Ectodermal cell (in vitro differentiated cells): ENCODE results near the gene REG4.
"Not testable (repeated sequence)": the region's sequence is repeated elsewhere in the genome, so short reads cannot be mapped to it uniquely, and the experiment has no call there.

Source experiments
- H3K27ac ChIP-seq: 2 replicates; pipeline ENCODE4 v1.7.0; 2013; ENCODE audit warnings: mild to moderate bottlenecking, low read depth, low read length; ENCODE audit not compliant: insufficient read depth, poor library complexity, severe bottlenecking
- H3K27me3 ChIP-seq: 2 replicates; pipeline ENCODE4 v1.7.0; 2013; ENCODE audit warnings: mild to moderate bottlenecking, low read length; ENCODE audit not compliant: insufficient read depth, control insufficient read depth, poor library complexity, severe bottlenecking
- H3K36me3 ChIP-seq: one replicate; pipeline ENCODE4 v1.7.0; 2013; ENCODE audit warnings: low read length; ENCODE audit not compliant: control insufficient read depth, insufficient read depth
- H3K4me1 ChIP-seq: one replicate; pipeline ENCODE4 v1.7.0; 2013; ENCODE audit warnings: low read length; ENCODE audit not compliant: control insufficient read depth, insufficient read depth
- H3K4me3 ChIP-seq: 2 replicates; pipeline ENCODE4 v1.7.0; 2013; ENCODE audit warnings: low read depth, low read length, control low read depth; ENCODE audit not compliant: insufficient read depth
- H3K9me3 ChIP-seq: 2 replicates; pipeline ENCODE4 v1.7.0; 2013; ENCODE audit warnings: mild to moderate bottlenecking, low read length, moderate library complexity; ENCODE audit not compliant: control insufficient read depth
- WGBS, 2 experiments: methylation state at CpG; one replicate each; pipeline ENCODE4 v1.1.7; 2013; ENCODE audit warnings: missing lambda C conversion rate in 2 of 2; 5-methylcytosine and 5-hydroxymethylcytosine counted together

REG4 gene

DNA sequence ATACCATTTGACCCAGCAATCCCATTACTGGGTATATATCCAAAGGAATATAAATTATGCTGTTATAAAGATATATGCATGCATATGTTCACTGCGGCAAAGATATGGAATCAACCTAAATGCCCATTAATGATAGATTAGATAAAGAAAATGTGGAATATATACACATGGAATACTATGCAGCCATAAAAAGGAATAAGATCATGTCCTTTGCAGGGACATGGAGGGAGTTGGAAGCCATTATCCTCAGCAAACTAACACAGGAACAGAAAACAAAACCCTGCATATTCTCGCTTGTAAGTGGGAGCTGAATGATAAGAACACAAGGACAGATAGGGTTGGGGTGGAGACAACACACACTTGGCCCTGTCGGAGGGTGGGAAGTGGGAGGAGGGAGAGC is 19.8 kb upstream of the REG4 start:
- no peaks in the 10 kb centered on the region for H3K36me3 ChIP-seq
- no peaks in the 10 kb centered on the region for H3K27me3 ChIP-seq
- no peaks in the 10 kb centered on the region for H3K4me1 ChIP-seq
- H3K9me3 ChIP-seq: no peaks in the 10 kb centered on the region
- no peak overlapping the region for H3K27ac ChIP-seq
- 94% methylated on average over 2 of the region's 3 CpGs for WGBS, 2 experiments
- H3K4me3 ChIP-seq: no peak overlapping the region

- Histone ChIP-seq H3K4me3 (no peak overlapping the region), H3K27ac (no peak overlapping the region), H3K36me3 (no peaks in the 10 kb centered on the region), H3K27me3 (no peaks in the 10 kb centered on the region), H3K4me1 (no peaks in the 10 kb centered on the region), H3K9me3 (no peaks in the 10 kb centered on the region)
- WGBS, 2 experiments: 78 to 83% methylated on average over 4 of the region's 4 CpGs
These were observed 18.4 kb upstream of the REG4 start for GRCh38 chr1:119829625-119830024.

DNA sequence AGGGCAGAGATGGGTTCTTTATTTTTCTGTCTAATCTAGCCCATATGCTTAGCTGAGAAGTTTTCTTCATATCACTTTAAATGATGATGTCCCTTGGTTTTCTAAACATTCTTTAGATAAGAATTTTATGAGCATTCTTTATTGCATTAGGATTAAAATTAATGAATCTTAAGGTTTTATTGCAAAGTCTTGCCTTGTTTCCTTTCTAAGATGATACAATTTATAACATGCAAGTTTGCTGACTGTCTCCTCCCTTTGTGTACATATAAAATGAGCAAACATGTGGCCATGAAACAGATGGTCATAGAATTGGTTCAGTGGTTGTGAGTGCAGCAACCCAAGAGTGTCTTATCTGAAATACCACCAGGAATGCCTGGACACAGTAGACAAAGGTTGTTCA is 17.7 kb upstream of the REG4 start:
- not testable (repeated sequence) for H3K9me3 ChIP-seq, H3K27ac ChIP-seq, H3K4me3 ChIP-seq, H3K36me3 ChIP-seq, H3K27me3 ChIP-seq, H3K4me1 ChIP-seq

DNA sequence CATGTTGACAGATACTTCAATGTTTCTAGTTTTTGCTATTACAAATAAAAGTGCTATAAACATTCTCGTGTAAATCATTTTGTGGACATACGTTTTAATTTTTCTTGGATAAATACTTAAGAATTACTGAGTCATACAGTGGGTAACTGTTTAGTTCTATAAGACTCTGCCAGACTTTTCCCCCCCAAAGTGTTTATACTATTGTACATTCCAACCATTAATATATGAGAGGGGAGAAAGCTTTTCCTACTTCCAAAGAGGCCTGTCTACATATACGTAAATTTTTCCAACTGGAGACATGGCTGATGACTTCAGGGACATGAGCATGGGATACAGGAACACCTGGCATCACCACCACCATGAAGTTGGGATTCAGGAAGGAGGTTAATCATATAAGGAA is 17.0 kb upstream of the REG4 start:
- WGBS, 2 experiments: 83 to 94% methylated on average over 1 to 3 of the region's 3 CpGs

GRCh38 chr1:119827010-119827409 is 15.8 kb upstream of the REG4 start:
- 86 to 90% methylated on average over 1 of the region's 1 CpG for WGBS, 2 experiments
- no peak overlapping the region for H3K4me3 ChIP-seq
- no peak overlapping the region for H3K27ac ChIP-seq
- H3K36me3 ChIP-seq: no peaks in the 10 kb centered on the region
- no peaks in the 10 kb centered on the region for H3K27me3 ChIP-seq
- H3K9me3 ChIP-seq: no peaks in the 10 kb centered on the region
- H3K4me1 ChIP-seq: no peaks in the 10 kb centered on the region

More for the DNA sequence above, 17.0 kb upstream of the REG4 start:
- Histone ChIP-seq H3K4me3 (no peak overlapping the region), H3K36me3 (no peaks in the 10 kb centered on the region), H3K27ac (no peak overlapping the region), H3K27me3 (no peaks in the 10 kb centered on the region), H3K4me1 (no peaks in the 10 kb centered on the region), H3K9me3 (no peaks in the 10 kb centered on the region)

DNA sequence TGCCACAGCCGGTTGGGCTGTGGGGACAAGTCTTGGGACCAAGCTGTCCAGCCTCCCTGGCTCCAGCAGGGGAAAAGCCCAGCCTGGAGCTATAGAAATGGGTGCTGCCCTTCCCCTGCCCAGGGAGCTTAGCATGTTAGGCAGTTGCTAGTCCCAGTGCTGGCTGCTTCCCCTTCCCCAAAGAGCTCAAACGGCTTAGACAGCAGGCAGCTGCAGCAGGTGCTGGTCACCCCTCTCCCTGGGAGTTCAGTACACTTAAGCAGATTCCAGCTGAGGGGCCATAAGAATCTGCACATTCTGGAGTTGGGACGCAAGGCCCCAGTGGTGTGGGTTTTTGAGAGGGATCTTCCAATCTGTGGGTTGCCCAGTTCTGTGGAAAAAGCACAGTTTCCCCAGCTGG is 11.1 kb upstream of the REG4 start:
- Histone ChIP-seq H3K4me1 (no peaks in the 10 kb centered on the region), H3K9me3 (no peaks in the 10 kb centered on the region), H3K36me3 (no peaks in the 10 kb centered on the region), H3K27me3 (no peaks in the 10 kb centered on the region), H3K27ac (no peak overlapping the region), H3K4me3 (no peak overlapping the region)
- 84 to 89% methylated on average over 3 of the region's 3 CpGs for WGBS, 2 experiments

DNA sequence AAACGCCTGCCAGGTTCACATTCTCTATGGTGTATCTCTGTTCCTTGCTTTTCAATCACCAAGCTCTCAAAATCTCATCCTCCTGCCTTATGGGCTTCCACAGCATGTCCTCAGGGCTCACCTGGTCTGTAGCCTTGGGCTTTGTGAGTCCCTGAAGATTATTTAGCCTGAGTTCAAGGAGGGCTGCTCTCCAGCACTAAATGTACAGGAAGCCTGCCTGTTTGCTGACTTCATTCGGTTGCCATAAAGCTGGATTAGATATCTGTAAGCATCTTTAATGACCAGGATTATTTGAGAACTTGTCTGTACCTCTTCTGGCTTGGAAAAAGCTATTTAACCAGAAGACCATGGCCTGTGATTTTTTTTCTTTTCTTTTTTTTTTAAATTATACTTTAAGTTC is 6.9 kb upstream of the REG4 start:
- no peak overlapping the region for H3K27ac ChIP-seq
- no peaks in the 10 kb centered on the region for H3K9me3 ChIP-seq
- H3K36me3 ChIP-seq: no peaks in the 10 kb centered on the region
- 85 to 93% methylated on average over 2 of the region's 2 CpGs for WGBS, 2 experiments
- no peaks in the 10 kb centered on the region for H3K4me1 ChIP-seq
- H3K4me3 ChIP-seq: no peak overlapping the region
- H3K27me3 ChIP-seq: no peaks in the 10 kb centered on the region

GRCh38 chr1:119816407-119816806 is 5.1 kb upstream of the REG4 start:
- no peaks in the 10 kb centered on the region for H3K4me1 ChIP-seq
- H3K36me3 ChIP-seq: no peaks in the 10 kb centered on the region
- H3K27me3 ChIP-seq: no peaks in the 10 kb centered on the region
- H3K9me3 ChIP-seq: no peaks in the 10 kb centered on the region
- WGBS, 2 experiments: 88% methylated on average over 2 of the region's 2 CpGs
- no peak overlapping the region for H3K4me3 ChIP-seq
- H3K27ac ChIP-seq: no peak overlapping the region

GRCh38 chr1:119815928-119816327 is 4.7 kb upstream of the REG4 start:
- Histone ChIP-seq H3K4me3 (no peak overlapping the region), H3K4me1 (no peaks in the 10 kb centered on the region), H3K36me3 (no peaks in the 10 kb centered on the region), H3K27me3 (no peaks in the 10 kb centered on the region), H3K9me3 (no peaks in the 10 kb centered on the region), H3K27ac (no peak overlapping the region)
- WGBS, 2 experiments: 89 to 91% methylated on average over 7 of the region's 7 CpGs

GRCh38 chr1:119815361-119815760 is 4.1 kb upstream of the REG4 start:
- no peaks in the 10 kb centered on the region for H3K4me1 ChIP-seq
- WGBS, 2 experiments: 96% methylated on average over 3 of the region's 3 CpGs
- H3K27me3 ChIP-seq: no peaks in the 10 kb centered on the region
- H3K36me3 ChIP-seq: no peaks in the 10 kb centered on the region
- H3K27ac ChIP-seq: no peak overlapping the region
- H3K9me3 ChIP-seq: no peaks in the 10 kb centered on the region
- H3K4me3 ChIP-seq: no peak overlapping the region

GRCh38 chr1:119814288-119814687 is 3.0 kb upstream of the REG4 start:
- H3K4me3 ChIP-seq: no peak overlapping the region
- H3K27ac ChIP-seq: no peak overlapping the region

More at GRCh38 chr1:119814288-119814687, 3.0 kb upstream of the REG4 start:
- no peaks in the 10 kb centered on the region for H3K4me1 ChIP-seq
- no peaks in the 10 kb centered on the region for H3K9me3 ChIP-seq
- WGBS, 2 experiments: 54 to 69% methylated on average over 1 of the region's 1 CpG
- no peaks in the 10 kb centered on the region for H3K36me3 ChIP-seq
- no peaks in the 10 kb centered on the region for H3K27me3 ChIP-seq
